HK-2 (cell line): ENCODE measurements around the gene C20orf173.
"Not testable (repeated sequence)": the region's sequence is repeated elsewhere in the genome, so short reads cannot be mapped to it uniquely, and the experiment has no call there.

Source experiments
- DNase-seq: peaks from one replicate; pipeline ENCODE4 v3.0.0-alpha.2; 2018; ENCODE audit not compliant: unreplicated experiment

C20orf173 gene

DNA sequence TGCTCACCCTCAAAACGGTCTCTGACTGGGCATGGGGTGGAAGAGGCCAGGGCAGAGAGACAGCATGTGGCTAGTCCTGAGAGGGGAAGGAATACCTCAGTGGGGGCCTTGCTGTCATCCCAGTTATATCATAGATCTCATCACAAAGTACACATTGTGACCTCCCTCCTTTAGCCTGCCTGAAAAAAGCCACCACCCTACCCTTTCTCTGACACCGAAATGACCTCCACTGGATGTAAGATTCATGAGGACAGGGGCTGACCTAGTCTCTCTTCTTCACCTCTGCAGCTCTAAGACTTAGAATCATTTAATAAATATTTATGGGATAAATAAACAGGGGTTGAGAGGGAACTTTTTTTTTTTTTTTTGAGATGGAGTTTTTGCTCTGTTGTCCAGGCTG is at the start of gene C20orf173:
Gene C20orf173 (minus strand): TSS at position 101 of the 400 bp plus-strand sequence. CDS start 279 bp downstream, outside the sequence.
- DNase-seq: no peak

GRCh38 chr20:35579196-35579595 is 49.7 kb upstream of the C20orf173 start:
- DNase-seq: no peak

DNA sequence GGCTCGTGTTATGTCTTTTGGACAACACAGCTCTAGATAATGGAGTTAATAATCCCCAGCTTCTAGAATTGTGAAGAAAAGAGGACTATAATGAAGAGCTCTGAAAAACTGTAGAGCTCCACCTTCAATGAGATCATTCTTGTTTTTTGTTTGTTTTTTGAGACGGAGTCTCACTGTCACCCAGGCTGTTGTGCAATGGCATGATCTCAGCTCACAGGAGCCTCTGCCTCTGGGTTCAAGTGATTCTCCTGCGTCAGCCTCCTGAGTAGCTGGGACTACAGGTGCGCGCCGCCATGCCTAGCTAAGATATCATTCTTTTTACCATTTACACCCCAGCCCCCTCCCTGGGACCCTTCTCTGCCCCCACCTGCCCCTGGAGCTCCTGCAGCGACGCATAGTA is 49.0 kb upstream of the C20orf173 start:
- no peak for DNase-seq

DNA sequence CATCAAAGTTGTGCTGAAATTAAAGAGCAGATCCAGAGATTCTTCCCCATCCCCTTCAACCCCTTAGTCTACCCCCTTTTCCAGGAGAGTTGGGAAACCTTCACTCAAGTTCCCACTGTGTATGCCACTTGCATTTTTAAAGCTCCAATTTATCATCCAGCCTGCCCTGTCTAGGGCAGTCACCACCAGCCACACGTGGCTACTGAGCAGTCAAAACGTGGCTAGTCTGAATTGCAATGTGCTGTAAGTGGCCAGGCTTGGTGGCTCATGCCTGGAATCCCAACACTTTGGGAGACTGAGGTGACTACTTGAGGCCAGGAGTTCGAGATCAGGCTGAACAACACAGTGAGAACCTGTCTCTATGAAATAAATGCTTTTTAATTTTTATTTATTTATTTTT is 47.4 kb upstream of the C20orf173 start:
- no peak for DNase-seq

GRCh38 chr20:35575958-35576357 is 46.5 kb upstream of the C20orf173 start:
- no peak for DNase-seq

DNA sequence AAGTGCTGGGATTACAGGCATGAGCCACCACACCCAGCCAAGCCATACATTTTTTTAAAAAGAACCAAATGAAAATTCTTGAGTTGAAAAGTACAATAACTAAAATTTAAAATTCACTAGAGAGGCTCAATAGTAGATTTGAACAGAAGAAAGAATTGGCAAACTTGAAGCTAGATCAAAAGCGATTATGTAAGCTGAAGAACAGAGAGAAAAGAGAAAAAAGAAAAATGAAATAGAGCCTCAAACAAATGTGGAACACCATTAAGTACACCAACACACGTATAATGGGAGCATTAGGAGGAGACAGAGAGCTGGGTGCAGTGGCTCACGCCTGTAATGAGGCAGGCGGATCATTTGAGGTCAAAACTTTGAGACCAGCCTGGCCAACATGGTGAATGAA is 43.4 kb upstream of the C20orf173 start:
- DNase-seq: no peak

- DNase-seq: no peak
These were observed 42.1 kb upstream of the C20orf173 start for GRCh38 chr20:35571555-35571954.

DNA sequence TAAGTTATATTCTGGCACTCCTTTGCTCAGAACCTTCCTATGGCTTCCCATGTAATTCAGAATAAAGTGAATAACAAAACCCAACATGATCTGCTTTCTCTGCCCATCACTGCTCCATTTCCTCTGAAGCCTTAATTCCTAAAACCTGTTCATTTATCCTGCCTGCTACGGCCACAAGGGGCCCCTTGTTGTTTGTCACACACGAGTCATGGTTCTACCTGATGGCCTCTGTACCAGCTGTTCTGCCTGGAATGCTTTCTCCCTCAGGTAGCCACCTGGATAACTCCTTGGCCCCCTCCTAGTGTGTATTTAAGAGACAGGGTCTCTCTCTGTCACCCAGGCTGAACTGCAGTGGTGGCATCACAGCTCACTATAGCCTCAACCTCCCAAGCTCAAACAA is 39.2 kb upstream of the C20orf173 start:
- no peak for DNase-seq

DNA sequence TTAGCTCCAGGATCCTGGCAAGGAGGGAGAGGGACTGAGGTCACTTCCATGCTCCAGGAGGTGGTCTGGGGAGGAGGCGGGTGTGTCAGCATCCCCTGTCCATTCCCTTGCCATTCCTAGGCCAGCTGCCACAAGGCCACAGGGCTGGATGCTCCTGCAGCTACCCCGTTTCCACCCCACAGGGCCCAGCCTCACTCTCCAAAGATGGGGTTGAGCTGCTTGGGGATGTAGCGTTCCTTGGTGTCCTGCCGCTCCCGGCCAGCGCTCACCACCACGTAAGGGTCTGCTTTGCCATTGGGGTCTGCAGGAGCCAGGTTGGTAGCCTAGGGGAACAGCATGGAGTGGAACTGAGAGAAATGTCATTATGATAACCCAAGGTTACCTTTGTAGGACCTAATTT is 35.5 kb upstream of the C20orf173 start:
- DNase-seq: no peak

DNA sequence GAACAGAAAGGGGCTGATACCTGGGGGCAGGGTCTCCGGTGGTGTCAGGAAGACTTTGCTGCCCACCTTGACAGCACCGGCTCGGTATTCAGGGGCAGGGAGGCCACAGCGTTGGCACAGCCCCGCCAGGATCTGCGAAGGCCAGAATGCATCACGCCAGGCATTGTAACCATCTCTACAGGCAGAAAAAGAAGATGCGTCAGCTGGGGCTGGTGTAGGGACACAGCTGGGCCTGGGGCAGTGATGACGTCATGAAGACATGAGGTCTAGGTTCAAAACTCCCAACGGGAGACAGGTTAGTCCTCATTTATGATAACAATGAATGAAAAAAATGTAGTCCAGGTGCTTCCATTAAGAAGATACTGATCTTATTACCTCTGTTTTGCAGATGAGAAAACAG is 34.4 kb upstream of the C20orf173 start:
- DNase-seq: no peak

DNA sequence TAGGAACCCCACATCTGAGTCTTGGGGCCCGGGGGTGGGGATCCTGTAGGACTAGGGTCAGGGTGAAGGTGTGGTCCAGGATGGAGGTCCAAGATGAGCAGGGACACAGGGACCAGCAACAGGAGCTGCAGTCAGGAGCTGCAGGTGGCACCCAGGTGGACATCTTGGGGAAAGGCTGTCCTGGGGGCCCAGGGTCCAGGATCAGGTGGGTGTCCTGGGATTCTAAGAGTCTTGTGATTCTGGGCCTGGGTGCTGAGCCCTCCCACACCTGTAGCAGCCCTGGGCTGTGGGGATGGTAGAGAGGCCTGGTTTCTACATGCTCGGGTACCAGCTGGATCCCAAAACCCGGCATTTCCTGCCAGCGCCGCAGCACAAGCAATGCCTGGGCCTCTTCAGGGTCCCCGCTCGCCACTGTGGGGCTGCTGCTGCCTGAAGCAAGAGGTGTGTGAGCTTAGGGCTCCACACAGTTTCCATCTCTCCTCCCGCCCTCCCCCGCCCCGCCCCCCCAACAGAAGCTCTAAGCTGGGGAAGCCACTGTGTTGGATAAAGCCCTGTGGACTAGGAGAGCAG is 33.2 kb upstream of the C20orf173 start:
- DNase-seq: no peak

GRCh38 chr20:35561671-35562070 is 32.2 kb upstream of the C20orf173 start:
- DNase-seq: no peak

DNA sequence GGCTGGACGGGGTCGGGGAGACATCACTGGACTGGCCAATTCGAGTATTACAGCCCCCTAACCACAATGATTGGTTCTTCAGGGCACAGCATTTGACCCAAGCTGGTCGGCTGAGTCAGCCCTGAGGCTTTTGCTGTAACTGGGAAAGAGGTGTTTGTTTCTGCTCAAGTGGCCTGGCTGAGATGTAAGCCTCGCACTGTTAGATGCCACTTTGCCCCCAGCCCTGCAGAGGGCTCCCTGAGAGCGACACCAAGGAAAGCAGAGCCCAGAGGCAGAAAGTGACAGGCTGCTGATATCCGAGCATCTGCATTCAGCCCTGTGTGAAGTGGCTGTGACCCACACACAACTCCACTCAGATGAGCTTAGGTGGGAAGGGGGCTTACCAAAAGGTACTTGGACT is 31.8 kb upstream of the C20orf173 start:
- peak; percentile 82 for DNase-seq

GRCh38 chr20:35560541-35560940 is 31.1 kb upstream of the C20orf173 start:
- no peak for DNase-seq

DNA sequence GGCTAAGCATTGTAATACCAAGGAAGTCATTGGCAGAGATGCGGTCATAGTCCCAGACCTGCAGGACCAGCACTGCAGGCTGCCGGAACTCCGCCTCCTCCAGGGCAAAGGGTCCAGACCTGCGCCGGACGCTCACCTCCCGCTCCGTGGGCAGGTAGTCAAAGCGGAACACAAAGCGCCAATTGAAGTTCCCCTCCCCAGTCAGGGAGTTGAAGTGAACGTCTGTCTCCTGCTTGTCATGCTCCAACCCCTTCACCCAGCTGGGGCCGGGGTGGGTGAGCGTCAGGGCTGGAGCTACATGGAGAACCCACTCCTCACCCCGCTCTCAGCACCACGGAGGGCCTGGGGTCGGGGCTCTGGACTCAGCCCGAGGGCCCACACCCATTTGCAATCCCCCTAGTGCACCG is 30.7 kb upstream of the C20orf173 start:
- DNase-seq: no peak

DNA sequence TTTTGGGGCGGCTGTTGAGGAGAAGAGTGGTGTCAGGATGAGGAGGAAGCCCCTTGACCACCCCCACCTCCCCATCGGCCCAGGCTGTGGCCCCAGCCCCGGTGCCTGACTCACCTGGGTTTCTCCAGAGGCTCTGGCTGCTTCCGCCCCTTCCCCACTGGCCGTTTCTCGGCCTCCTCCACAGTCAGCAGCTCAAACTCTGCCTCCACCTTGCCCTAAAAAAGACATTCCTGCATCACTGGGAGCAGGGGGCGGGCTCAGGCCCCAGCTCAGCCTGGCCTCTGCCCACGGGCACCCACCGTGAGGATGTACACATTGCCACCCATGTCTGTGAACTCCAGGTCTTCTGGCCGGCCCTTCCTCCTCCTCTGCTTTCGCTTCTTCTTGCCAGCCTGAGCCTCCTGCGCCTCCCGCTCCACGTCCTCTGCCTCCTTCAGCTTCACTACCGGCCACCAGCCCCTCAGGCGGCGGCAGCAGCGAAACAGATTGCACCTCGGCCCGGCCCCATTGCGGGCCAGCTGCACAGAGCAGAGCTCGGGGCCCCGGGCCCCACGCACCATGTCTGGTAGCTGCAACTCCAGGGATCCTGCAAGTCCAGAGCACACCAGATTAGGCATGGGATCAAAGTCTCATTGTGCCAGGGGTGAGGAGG is 29.7 kb upstream of the C20orf173 start:
- no peak for DNase-seq

DNA sequence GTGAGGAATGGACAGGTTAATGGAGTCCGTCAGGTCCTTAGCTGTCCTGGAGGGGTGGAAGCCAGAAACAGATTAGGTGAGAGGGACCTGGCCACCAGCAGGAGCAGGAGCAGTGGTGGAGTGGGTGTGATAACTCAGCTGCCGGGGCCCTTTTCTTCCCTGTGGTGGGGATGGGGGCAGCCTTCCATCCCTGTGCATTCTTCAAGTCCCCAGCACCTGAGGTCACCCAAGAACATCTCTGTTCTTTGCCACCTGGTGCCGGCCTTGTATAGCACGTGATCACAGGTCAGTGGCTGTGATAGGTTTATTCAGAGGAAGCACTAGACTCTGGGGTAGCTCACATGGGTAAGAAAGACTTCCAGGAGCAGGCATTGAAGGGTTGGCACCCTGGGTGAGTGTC is 29.0 kb upstream of the C20orf173 start:
- no peak for DNase-seq

GRCh38 chr20:35556871-35557270 is 27.4 kb upstream of the C20orf173 start:
- DNase-seq: no peak

- DNase-seq: no peak
These were observed 26.6 kb upstream of the C20orf173 start for GRCh38 chr20:35555951-35556645.

DNA sequence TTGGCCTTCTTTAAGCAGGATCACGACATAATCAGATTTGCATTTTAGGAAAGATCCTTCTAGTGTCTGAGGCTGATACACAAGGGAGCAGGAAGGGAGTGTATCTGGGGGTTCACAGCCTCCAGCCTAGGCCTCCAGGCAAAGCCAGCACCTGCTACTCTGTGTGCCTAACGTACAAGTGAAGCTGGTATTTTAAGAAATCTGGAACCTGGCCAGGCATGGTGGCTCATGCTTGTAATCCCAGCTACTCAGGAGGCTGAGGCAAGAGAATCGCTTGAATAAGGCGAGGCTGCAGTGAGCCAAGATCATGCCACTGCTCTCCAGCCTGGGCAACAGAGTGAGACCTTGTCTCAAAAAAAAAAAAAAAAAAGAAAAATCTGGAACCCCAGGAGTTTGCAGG is 26.0 kb upstream of the C20orf173 start:
- DNase-seq: not testable (repeated sequence)

DNA sequence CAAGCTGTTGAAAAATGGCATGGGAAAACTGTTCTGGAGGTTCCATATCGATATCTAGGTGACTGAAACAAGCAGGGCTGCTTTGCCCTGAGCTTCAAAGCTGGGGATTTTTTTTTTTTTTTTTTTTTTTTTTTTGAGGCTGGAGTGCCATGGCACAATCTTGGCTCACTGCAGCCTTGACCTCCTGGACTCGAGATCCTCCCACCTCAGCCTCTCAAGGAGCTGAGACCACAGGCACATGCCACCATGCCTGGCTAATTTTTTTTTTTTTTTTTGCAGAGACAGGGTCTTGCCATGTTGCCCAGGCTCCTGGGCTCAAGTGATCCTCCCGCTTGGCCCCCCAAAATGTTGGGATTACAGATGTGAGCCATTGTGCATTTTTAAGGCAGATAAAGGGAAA is 23.5 kb upstream of the C20orf173 start:
- DNase-seq: no peak

DNA sequence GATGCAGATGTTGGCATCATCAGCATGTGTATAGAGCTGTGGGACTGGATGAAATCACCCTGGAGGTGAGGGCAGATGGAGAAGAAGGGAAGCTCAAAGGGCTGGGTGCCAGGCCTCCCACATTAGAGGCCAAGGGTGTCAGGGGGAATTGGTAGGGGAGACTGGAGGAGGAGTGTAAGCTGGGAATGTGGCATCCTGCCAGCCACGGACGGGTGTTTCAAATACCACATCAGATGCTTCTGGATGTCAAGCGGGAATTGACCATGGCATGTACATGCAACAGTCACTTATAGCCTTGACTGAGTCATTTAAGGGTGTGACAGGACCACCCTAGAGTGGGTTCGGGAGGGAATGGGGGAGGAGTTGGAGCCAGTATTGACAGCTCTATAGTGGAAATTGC is 22.1 kb upstream of the C20orf173 start:
- DNase-seq: no peak

DNA sequence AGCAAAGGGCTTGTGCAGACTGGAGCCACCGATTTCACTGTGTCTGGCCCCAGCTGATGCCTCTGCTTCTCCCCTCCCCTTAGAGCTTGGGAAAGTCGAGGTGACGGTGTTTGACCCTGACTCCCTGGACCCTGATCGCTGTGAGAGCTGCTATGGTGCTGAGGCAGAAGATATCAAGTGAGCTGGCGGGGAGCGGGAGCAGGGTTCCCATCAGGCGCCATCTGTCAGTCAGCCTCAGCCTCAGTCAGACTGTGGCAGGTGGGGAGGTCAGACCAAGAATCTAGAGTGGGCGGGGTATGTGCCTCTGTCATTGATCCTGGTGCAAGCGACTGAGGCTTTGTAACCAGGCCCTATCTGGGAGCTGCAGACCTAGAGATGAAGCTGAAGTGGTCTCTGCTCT is 17.9 kb upstream of the C20orf173 start:
- no peak for DNase-seq
